GM21526 (cell line): Measurements from ENCODE around the gene NBPF11.
"Not testable (repeated sequence)": the region's sequence is repeated elsewhere in the genome, so short reads cannot be mapped to it uniquely, and the experiment has no call there.

ENCODE experiments used
- ATAC-seq: cut with Tn5 transposase; IDR thresholded peaks from one replicate; pipeline ENCODE4 v1.9.1; 2021; ENCODE audit warnings: moderate library complexity; ENCODE audit not compliant: unreplicated experiment, low FRiP score

Gene NBPF11, protein sequence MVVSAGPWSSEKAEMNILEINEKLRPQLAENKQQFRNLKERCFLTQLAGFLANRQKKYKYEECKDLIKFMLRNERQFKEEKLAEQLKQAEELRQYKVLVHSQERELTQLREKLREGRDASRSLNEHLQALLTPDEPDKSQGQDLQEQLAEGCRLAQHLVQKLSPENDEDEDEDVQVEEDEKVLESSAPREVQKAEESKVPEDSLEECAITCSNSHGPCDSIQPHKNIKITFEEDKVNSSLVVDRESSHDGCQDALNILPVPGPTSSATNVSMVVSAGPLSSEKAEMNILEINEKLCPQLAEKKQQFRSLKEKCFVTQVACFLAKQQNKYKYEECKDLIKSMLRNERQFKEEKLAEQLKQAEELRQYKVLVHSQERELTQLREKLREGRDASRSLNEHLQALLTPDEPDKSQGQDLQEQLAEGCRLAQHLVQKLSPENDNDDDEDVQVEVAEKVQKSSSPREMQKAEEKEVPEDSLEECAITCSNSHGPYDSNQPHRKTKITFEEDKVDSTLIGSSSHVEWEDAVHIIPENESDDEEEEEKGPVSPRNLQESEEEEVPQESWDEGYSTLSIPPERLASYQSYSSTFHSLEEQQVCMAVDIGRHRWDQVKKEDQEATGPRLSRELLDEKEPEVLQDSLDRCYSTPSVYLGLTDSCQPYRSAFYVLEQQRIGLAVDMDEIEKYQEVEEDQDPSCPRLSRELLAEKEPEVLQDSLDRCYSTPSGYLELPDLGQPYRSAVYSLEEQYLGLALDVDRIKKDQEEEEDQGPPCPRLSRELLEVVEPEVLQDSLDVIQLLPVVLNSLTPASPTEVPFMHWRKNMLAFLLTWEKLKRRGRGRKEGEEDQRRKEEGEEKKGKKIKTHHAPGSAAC

DNA sequence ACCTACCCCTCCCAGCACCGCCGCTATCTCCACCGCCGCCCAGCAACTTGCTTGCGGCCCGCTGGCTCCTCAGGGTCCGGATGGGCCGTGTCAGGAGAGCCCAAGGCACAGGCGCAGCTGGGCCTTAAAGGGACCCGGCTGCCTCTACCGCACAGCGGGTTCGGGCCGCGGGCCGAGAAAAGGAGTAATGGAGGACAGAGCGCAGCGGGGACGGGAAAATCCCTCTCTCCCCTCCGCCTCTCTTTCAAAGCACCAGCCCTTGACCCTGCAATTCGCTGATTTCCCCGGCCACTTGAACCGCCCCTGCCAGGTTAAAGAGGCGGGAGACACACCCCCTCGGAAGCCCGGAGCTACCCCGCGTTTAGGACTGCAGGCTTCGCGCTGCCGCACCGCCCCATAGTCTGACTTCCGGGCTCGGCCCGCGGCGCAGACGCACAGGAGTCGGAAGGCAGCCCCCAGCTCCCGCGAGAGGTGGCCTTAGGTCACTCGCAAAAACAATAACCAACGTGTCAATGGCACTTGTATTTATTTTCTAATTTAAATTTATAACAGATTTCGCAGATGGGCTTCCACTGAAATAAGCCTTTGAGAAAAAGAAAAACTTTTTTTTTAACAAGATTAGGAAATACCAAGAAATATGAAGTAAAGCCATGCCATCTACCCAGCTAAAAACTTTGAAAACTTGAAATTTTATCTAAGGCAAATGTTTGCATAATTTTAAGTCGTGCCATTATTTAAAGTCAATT lies at the start of gene NBPF11:
TSS of gene NBPF11 (minus strand) at position 371 of the 746 bp plus-strand sequence. CDS start 25,278 bp downstream, outside the sequence.
- ATAC-seq: peak; percentile 76

DNA sequence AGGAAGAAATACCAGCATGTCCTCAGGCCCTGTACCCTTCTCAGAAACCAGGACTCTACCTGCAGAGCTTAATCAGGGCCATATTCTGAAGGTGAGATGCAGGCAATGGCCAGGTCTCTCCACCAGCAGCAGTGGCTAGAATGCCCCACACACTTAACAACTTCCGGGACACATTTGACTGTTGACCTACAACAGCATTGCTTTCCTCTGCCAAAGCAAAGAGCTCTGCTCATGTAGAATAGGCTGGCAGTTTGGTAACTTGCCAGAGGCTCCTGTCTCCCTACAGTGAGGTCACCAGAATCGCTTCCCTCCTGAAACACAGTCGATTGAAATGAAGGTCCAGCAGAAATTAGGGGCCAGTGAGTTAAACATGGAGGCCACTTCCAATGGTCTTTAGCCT lies 45.3 kb upstream of the NBPF11 start:
- not testable (repeated sequence) for ATAC-seq

DNA sequence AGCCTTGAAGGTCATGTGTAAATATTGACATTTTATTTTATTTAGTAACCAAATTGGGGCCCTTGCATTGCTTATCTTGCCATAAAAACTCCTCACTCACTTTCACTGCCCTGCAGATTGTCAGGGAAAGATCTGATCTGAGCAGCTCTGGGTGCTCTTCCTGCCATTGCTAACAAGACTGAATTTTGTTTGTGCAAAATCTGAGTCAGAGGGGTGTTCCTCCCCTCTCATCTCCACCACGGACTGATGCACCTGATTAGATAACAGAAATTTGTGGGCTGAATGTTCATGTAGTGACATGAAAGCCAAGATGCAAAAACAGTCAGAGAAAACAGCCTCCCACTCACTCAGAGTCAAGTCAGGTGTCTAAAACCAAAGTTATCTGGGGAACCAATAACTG lies 44.9 kb upstream of the NBPF11 start:
- not testable (repeated sequence) for ATAC-seq

DNA sequence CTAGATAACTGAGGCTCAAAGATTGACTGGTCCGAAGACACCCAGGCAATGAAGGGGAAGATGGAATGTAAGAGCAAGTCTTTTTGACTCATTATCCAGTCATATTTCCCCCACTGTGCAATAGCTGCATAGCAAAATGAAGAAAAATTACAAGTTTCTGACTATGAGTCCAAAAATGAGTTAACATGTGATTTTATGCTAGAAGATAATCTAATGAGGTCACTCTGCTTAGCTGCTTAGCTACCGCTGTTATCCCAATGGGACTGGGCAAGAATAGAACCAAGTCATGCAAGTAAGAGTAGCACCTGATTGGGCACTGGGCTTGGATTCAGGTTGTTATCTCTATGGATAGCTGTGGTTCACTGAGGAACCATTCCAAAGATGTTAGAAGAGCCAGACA lies 43.0 kb upstream of the NBPF11 start:
- not testable (repeated sequence) for ATAC-seq

DNA sequence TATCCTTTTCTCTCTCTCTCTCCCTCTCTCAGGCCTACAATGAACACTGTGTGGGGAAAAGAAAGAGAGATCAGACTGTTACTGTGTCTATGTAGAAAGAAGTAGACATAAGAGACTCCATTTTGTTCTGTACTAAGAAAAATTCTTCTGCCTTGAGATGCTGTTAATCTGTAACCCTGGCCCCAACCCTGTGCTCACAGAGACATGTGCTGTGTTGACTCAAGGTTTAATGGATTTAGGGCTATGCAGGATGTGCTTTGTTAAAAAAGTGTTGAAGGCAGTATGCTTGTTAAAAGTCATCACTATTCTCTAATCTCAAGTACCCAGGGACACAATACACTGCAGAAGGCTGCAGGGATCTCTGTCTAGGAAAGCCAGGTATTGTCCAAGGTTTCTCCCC lies 36.7 kb upstream of the NBPF11 start:
- not testable (repeated sequence) for ATAC-seq

DNA sequence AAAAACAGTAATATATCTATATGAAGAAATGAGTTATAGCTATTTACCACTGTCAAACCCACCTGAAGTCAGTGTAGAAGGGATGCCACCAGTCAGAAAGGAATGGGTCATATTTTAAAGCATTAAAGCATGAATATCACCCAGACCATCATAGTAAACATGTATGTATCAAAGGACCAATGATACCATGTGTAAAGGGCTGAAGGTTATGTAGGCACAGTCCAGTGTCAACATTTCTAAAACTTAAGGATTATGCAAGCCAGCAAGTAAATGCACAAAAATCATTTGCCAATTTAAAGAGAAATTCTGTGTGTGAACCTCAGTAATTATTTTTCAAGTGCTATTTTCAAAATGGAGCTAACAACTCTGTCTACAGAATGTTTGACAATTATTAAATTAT lies 26.6 kb upstream of the NBPF11 start:
- ATAC-seq: not testable (repeated sequence)

DNA sequence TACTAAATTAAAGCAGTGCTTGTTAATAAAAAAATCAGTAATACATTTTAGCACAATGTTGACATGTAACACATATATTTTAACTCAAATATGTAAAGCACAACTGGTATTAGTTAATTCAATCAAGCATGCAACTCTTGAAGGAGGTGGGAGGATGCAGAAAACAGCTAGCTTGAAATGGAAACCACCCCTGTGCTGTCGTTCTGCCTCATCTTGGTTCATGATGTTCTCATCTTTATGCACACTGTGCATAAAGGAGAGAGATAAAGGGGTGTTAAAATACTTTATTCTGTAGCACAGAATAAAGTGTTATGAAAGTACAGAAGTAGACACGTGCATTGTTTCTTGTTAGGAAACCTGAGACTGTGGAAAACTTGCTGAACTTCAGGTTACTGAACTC lies 23.3 kb upstream of the NBPF11 start:
- ATAC-seq: not testable (repeated sequence)

DNA sequence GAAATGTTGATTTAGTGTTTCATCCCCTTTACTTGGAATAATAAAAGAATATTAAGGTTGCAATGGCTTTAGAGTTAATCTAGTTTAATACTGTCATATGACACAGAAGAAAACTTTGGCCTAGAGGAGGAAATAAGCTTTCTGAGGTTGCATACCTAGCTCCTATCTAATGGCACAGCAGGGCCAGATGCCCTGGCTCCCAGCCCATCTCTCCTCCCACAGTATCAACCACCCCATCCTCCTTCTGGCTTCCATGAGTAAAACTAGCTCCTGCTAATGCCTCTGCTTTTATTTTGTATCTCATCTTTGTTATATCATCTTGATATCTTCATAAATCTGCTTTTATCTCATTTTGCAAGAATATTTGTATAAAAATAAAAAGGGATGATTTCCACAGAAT lies 19.9 kb upstream of the NBPF11 start:
- ATAC-seq: not testable (repeated sequence)

DNA sequence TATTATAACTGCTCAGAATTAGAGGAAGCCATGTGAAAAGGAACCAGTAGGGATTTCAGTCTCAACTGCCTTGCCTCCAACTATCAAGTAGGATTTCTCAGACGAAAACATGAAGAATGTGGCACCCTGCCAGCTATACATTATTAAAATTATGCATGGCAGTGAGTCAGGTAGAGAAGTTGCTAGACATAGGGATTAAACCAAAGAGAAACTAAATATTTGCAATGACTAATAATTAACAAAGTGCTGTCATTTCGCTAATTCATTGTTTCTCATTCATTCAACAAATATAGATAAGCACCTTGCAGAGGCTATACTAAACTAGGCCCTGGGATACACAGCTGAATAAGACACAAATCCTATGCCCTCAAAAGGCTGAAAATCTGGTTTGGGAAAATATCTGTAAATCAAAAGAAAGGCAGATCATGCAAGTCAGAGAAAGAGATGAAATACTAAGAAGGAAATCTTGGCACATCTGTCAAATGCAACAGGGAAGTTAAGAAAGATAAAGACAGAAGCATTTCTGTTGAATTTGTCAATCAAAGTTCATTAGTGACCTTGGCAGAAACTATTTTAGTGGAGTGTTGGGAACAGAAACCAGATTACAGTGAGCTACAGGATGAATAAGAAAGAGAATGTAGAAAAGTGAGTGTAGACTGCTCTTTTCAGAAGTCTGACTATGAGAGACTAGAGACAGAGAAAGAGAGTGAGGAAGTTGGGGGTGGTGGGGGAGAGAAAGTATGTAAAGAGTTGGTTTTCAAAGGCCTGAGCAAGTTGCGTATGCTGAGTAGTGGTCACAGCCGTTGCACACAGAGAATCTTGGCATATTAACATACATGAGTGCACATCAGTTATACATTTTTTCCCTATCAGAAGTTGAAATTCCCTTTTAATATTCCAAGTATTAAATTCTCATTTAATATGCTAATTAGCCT lies 14.7 kb upstream of the NBPF11 start:
- ATAC-seq: no peak

DNA sequence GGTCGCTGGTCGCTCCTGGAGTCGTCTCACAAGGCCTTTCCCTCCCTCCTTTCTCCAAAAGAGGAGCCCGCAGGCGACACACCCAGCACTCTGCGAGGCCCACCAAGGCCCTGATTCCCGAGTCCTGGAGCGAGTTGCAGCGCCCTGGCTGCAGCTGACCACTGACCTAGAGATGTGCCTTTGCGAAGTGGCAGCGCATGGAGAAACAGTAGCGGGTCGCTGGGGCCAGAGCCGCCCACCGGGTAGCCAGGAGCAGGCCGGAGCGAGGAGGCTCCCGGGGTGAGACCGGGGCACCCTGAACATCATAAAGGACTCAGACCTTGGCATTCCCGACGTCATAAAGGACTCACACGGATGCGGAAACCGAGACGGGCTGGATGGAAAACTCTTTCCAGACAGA lies 10.3 kb upstream of the NBPF11 start:
- no peak for ATAC-seq

DNA sequence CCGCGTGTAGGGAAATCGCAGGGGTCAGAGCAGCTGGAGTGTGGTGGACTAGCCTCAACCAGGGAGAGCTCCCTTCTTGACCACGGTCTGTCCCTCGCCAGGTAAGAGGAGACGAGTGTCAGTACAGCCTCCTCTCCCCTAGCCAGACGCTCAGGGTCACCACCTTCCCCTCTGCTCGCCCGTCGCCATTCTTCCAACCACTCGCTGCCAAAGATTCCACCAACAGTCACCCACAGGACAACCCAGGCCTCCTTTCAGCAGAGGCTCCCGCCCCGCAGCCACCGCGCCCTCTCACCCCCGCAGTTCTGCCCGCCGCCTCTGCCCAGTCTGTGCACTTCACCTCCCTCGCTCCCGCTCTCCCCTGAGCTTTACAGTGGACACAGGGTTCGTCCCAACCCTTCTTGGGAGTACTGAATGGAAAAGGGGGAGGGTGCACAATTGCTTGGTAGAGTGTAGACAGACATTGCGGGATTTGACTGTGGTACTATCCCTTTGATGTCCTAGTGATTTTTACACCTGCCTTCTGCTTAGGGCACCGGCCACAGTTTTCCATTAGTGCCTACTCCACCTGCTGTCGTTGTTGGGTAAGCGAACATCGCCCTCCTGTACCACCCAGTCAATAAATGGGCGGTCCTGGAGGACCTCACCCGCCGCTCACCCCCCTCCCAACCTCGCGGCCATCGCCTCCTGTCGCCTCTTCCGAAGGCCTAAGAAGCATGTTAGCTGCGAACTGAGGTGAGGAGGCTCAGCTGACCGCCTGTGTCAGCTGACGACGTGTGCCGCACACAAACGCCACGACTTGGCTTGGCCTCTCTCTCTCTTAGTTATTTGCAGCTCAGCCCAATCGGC lies 9.2 kb upstream of the NBPF11 start:
- ATAC-seq: no peak

DNA sequence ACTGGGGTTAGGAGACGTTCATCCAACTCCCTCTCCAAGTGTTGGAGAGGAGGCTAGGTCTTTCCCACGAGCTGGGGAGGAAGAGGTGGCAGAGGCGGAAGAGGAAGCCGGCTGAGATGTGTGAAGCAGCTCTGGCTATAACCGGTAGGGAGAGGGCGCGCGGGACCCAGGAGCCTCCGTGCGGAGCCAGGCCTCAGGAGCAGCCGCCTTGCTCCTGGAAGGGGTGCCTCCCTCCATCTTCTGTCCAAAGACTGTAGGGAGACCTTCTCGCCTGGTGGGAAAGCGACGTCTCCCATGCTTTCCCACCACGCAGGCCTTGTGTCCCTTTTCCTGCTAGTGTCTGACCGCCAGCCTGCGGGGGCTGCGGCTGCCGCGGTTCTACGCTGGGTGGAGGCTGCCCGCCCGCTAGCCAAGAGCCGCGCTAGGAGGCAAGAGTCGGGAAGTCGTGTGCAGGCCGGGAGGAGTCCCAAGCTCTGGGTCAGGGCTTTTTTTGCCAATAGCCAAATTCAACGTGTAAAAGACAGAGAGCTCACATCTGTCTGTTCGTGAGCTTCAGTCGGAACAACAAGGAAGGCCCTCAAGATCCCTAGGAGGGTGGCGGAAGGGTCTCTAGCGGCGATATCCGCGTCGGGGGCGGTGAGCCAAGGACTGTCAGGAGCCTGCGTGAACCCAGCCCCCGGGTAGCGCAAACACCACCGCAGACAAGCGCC lies 8.4 kb upstream of the NBPF11 start:
- ATAC-seq: no peak

DNA sequence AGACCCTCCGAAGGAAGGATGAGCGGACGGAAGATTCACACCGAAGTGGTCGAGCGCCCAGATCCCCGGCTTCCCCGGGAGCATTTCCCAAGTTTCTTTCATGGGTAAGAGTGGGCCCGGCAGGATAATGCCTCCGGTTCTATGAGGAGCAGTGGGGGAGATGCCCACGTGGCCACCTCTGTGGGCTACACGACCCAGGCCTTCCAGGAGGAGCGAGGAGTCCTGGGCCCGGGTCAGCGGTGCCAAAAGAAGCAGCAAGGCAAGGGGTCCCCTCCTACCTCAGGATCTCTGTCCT lies 7.9 kb upstream of the NBPF11 start:
- ATAC-seq: no peak

DNA sequence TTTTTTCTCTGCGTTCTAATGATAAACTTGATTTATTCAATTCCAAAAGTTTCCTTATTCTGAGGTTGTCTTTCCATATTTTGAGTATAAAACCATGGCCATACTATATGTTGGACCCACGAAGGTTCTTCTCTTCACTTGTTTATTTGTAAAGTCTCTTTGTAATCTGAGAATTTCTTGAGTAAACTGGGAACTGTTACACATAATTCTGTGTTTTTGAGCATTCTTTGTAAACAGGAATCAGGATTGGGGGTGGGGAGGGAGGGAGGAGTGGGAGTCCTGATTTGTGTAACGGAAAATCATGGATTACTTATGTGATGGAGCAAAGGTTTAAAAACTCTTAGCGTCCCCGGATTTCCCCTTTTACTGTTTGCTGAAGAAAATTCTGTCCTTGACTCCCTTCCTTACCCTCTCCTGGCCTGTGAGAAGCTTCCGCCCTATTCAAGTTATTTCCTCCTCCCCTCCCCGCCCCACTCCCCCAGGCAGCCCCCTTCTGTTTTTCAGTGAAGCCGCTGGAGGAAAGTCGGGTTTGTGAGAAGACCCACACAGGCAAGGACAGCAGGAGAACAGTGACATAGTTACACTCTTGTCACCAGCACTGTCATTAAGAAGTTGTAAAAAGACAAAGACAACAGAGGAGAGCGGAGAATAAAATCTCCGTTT lies 6.4 kb upstream of the NBPF11 start:
- no peak for ATAC-seq

DNA sequence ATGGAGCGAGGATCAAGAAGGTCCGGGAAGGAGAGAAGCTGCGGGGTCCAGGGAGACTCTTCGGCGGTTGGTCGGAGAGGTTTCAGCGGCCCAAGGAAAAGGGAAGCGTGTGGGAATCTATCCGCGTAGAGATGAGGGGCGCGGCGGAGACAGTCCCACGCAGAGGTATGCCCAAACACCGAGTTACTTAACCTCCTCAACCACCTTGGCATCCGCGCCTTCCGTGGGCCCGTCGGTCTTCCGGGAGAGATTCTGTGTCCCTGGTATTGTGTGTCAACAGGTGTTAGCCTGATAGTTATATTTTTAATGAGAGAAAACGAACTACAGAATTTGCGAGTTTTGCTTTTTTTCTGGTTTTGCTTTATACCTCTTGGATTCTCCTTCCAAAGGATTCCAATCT lies 5.7 kb upstream of the NBPF11 start:
- not testable (repeated sequence) for ATAC-seq

DNA sequence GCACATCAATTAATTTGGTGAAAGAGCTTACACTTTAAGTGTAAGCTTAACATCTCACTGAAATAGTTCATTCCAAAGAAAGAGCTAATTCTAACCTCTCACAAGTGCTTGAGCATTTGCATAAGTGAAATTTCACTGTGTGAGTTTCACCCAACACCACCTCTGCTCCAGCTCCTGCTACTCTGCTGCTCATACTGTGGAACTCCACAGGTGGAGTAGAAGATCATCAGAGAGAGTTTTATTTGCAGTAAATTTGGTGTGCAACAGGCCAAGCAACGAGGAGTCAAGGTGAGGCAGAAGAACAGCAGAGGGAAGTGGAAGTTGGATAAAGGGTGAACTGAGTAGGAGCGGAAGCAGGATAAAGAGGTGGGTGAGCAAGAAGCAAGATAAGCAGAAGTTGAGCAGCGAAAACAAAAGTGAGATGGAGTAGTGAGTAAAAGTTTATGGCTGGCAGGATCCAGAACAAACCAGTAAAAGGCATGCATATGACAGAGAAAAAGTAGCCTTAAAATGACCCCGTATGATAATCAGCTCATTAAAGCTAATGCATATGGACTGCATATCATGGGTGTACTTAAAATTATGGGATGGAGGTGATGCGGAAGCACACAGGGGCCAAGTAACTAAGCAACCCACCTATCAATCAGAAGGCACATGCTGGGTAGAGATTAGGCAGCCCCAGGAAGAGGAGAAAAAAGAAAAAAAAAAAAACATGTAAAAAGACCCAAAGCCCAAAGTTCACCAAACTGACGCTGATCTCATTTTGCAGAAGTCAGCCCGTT lies 3.6 kb upstream of the NBPF11 start:
- peak; percentile 44 for ATAC-seq

DNA sequence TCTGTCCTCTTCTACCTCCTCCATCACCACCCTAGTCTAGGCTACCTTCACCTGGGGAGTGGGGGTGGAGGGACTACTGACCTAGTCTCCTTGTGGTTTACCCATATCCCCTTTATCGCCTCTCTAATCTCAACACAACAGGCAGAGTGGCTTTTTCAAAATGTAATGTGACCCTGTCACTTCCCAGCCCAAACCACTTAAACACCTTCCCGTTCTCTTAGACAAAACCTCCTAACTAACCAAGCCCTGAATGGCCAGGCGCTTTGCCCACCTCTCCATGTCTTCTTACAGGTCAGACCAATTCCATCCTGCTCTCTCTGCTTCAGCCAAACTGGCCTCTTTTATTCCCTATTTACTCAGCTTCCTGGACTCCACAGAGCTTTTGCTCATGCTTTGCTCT lies 714 bp upstream of the NBPF11 start:
- ATAC-seq: not testable (repeated sequence)
